GM12878 (cell line): ENCODE data around the gene FAAP24. TPM values are rescaled to one million over a fixed set of nuclear protein-coding genes. Genes with fewer than 3 reads are reported as not detected.

Experiments used
- CHD2 ChIP-seq: IDR thresholded peaks from 2 replicates; pipeline ENCODE4 v1.6.1; 2011; ENCODE audit warnings: low read depth, low read length, improper control_type of control experiment, borderline replicate concordance
- EGR1 ChIP-seq, 2 experiments: IDR thresholded peaks; 1 replicate in 1 of 2; 2 replicates in 1 of 2; pipeline ENCODE4 v1.6.1; 2011 to 2012; ENCODE audit warnings: low read depth in 2 of 2, low read length in 2 of 2, borderline replicate concordance in 1 of 2, mild to moderate bottlenecking in 1 of 2, moderate library complexity in 1 of 2
- IKZF1 ChIP-seq: fragments of 450-650 bp; conservative IDR thresholded peaks from 2 replicates; pipeline ENCODE4 v1.6.1; 2017; ENCODE audit warnings: antibody characterized with exemption, mild to moderate bottlenecking
- MEF2A ChIP-seq: IDR thresholded peaks from 2 replicates; pipeline ENCODE4 v1.6.1; 2011; ENCODE audit warnings: low read depth, mild to moderate bottlenecking, low read length, moderate library complexity; ENCODE audit not compliant: insufficient read depth
- NRF1 ChIP-seq: conservative IDR thresholded peaks from 2 replicates; pipeline ENCODE4 v1.6.1; 2011; ENCODE audit warnings: mild to moderate bottlenecking, low read depth, low read length, improper control_type of control experiment
- PAX5 ChIP-seq: IDR thresholded peaks from 2 replicates; pipeline ENCODE4 v1.6.1; 2011; ENCODE audit warnings: low read depth, low read length, borderline replicate concordance
- POLR2A ChIP-seq: IDR thresholded peaks from 2 replicates; pipeline ENCODE4 v1.6.1; 2011; ENCODE audit warnings: low read depth, mild to moderate bottlenecking, low read length
- POU2F2 ChIP-seq: IDR thresholded peaks from 3 replicates; pipeline ENCODE4 v1.6.1; 2011; ENCODE audit warnings: low read depth, mild to moderate bottlenecking, low read length, borderline replicate concordance
- RFX5 ChIP-seq: IDR thresholded peaks from 2 replicates; pipeline ENCODE4 v1.6.1; 2011; ENCODE audit warnings: low read depth, low read length, improper control_type of control experiment
- RUNX3 ChIP-seq: IDR thresholded peaks from 2 replicates; pipeline ENCODE4 v1.6.1; 2012; ENCODE audit warnings: low read length, inconsistent platforms
- SMAD1 ChIP-seq: fragments of 450-650 bp; IDR thresholded peaks from 2 replicates; pipeline ENCODE4 v1.6.1; 2018; ENCODE audit warnings: mild to moderate bottlenecking, low read depth; ENCODE audit not compliant: partially characterized antibody
- SMARCA5 ChIP-seq: fragments of 450-650 bp; IDR thresholded peaks from 2 replicates; pipeline ENCODE4 v1.6.1; 2017; ENCODE audit warnings: mild to moderate bottlenecking
- SREBF2 ChIP-seq: IDR thresholded peaks from 2 replicates; pipeline ENCODE4 v1.6.1; 2012; ENCODE audit warnings: mild to moderate bottlenecking, low read length
- TCF3 ChIP-seq: IDR thresholded peaks from 2 replicates; pipeline ENCODE4 v1.6.1; 2012; ENCODE audit warnings: low read depth, mild to moderate bottlenecking, low read length, borderline replicate concordance; ENCODE audit not compliant: insufficient read depth
- ZSCAN29 ChIP-seq: fragments of 450-650 bp; IDR thresholded peaks from 2 replicates; pipeline ENCODE4 v1.6.1; 2017; ENCODE audit warnings: mild to moderate bottlenecking, moderate library complexity
- polyA plus RNA-seq, 11 experiments: library from polyadenylated mRNA; depleted of rRNA in 4 of 11; unstranded in 6 of 11; stranded (reverse) in 5 of 11; fragments of >200 nt; fragmentation: Nextera tagmentation in 4 of 11; fragmentation: Illumina TruSeq in 1 of 11; extraction: Ambion mirVana in 4 of 11; extraction: Trizol in 1 of 11; gene quantifications; 1 replicate in 1 of 11; 2 replicates in 10 of 11; pipeline versions ENCODE4 v1.2.1 to v1.2.3, GENCODE V29; 2011 to 2016; ENCODE audit warnings: inconsistent platforms in 2 of 11, missing spikeins in 2 of 11, low read depth in 1 of 11
- total RNA-seq, 4 experiments: library from RNA; depleted of rRNA in 3 of 4; stranded (reverse); fragments of >200 nt in 3 of 4; fragmentation: Illumina TruSeq in 1 of 4; extraction: Trizol in 1 of 4; gene quantifications; 2 replicates each; pipeline versions ENCODE4 v1.2.1 to v1.2.3, GENCODE V29; 2013 to 2021
- TF ChIP-seq, protein P1 (sequence below), 3 experiments: IDR thresholded peaks in 2 of 3; conservative IDR thresholded peaks in 1 of 3; 2 replicates each; pipeline ENCODE4 v1.5.1; 2011; ENCODE audit warnings: low read depth in 3 of 3, low read length in 3 of 3, mild to moderate bottlenecking in 3 of 3, control low read depth in 2 of 3, moderate library complexity in 2 of 3, inconsistent platforms in 1 of 3, mixed read lengths in 1 of 3; ENCODE audit not compliant: control insufficient read depth in 2 of 3, insufficient read depth in 1 of 3; ENCODE audit errors: extremely low read depth in 1 of 3
- TF ChIP-seq, protein P2 (sequence below): IDR thresholded peaks from 2 replicates; pipeline ENCODE4 v1.6.1; 2011; ENCODE audit warnings: borderline replicate concordance, low read depth, mild to moderate bottlenecking, moderate library complexity, mixed read lengths, low read length; ENCODE audit not compliant: insufficient read depth; ENCODE audit errors: extremely low read length
- TF ChIP-seq, protein P3 (sequence below): fragments of 450-650 bp; IDR thresholded peaks from 2 replicates; pipeline ENCODE4 v1.6.1; 2017; ENCODE audit warnings: mild to moderate bottlenecking
- TF ChIP-seq, protein P4 (sequence below): IDR thresholded peaks from 2 replicates; pipeline ENCODE4 v1.6.1; 2012; ENCODE audit warnings: mild to moderate bottlenecking, low read depth, low read length
- TF ChIP-seq, protein P5 (sequence below): IDR thresholded peaks from 2 replicates; pipeline ENCODE4 v1.6.1; 2012; ENCODE audit warnings: low read depth, low read length, improper control_type of control experiment

The FAAP24 gene
- total and polyA plus RNA-seq, 10 of the 15 experiments (the other 5 are each of a cell fraction or from before 2014, with no cell fraction given) = 6.4 to 17.4 (median 9.9) TPM

DNA sequence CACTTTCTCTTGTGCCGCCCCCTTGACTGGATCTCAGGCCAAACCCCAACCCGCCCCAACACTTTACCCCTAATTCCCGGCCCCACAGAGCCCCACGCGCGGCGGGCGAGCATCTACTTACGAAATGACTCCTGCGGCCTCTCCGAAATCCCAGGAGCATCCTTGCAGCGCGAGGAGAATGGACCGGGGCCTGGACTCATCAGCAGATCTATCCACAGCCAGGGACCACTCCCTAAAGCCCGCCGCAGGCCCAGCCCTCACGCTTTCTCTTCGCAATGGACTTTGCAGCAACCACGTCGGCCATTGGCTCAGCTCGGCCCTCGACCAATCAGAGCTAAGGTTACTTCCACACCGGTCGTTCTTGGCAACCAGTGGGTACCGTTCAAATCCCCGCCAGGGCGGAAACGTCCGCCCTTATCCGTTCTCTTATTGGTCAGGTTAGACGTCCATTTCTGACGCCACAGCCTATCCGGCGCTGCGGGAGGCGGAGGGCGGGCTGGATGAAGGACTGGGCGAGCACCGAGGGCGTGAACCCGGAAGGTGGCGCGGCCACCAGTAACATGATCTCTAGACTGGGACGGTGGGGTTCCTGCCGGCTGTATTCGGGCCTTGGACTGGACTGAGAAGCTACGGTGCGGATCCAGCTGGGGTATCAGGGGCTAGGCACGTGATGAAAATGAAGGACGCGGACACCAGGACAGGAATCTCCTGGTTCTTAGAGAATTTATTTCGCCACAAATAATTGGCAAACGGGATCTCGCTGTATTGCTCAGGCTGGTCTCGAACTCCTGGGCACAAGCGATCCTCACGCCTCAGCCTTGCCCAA, at the start of gene FAAP24, which contains the start of gene CEP89 (continued):
- TF ChIP-seq PAX5 = peak; percentile 60; the same call in 1 of the 2 replicates
- peak; percentile 71 for TF ChIP-seq RFX5
- TF ChIP-seq, protein P1, sequence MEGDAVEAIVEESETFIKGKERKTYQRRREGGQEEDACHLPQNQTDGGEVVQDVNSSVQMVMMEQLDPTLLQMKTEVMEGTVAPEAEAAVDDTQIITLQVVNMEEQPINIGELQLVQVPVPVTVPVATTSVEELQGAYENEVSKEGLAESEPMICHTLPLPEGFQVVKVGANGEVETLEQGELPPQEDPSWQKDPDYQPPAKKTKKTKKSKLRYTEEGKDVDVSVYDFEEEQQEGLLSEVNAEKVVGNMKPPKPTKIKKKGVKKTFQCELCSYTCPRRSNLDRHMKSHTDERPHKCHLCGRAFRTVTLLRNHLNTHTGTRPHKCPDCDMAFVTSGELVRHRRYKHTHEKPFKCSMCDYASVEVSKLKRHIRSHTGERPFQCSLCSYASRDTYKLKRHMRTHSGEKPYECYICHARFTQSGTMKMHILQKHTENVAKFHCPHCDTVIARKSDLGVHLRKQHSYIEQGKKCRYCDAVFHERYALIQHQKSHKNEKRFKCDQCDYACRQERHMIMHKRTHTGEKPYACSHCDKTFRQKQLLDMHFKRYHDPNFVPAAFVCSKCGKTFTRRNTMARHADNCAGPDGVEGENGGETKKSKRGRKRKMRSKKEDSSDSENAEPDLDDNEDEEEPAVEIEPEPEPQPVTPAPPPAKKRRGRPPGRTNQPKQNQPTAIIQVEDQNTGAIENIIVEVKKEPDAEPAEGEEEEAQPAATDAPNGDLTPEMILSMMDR (IDR thresholded peaks at IDR 0.05 in 2 of 3, conservative IDR thresholded peaks at IDR 0.05 in 1 of 3; ENCODE audit: control insufficient read depth in 2 of 3, extremely low read depth in 1 of 3, insufficient read depth in 1 of 3, low read depth in 3 of 3, low read length in 3 of 3) = no peak
- TF ChIP-seq SMARCA5 = peak; percentile 53; the same call in 1 of the 2 replicates
- peak; percentile 63 for TF ChIP-seq IKZF1
- no peak for TF ChIP-seq ZSCAN29
- TF ChIP-seq, protein P2, sequence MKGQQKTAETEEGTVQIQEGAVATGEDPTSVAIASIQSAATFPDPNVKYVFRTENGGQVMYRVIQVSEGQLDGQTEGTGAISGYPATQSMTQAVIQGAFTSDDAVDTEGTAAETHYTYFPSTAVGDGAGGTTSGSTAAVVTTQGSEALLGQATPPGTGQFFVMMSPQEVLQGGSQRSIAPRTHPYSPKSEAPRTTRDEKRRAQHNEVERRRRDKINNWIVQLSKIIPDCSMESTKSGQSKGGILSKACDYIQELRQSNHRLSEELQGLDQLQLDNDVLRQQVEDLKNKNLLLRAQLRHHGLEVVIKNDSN = no peak
- TF ChIP-seq, protein P3, sequence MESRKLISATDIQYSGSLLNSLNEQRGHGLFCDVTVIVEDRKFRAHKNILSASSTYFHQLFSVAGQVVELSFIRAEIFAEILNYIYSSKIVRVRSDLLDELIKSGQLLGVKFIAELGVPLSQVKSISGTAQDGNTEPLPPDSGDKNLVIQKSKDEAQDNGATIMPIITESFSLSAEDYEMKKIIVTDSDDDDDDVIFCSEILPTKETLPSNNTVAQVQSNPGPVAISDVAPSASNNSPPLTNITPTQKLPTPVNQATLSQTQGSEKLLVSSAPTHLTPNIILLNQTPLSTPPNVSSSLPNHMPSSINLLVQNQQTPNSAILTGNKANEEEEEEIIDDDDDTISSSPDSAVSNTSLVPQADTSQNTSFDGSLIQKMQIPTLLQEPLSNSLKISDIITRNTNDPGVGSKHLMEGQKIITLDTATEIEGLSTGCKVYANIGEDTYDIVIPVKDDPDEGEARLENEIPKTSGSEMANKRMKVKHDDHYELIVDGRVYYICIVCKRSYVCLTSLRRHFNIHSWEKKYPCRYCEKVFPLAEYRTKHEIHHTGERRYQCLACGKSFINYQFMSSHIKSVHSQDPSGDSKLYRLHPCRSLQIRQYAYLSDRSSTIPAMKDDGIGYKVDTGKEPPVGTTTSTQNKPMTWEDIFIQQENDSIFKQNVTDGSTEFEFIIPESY = no peak
- peak; percentile 36; the same call in 2 of the 3 replicates for TF ChIP-seq POU2F2
- TF ChIP-seq SREBF2 = peak; percentile 72
- TF ChIP-seq, protein P4, sequence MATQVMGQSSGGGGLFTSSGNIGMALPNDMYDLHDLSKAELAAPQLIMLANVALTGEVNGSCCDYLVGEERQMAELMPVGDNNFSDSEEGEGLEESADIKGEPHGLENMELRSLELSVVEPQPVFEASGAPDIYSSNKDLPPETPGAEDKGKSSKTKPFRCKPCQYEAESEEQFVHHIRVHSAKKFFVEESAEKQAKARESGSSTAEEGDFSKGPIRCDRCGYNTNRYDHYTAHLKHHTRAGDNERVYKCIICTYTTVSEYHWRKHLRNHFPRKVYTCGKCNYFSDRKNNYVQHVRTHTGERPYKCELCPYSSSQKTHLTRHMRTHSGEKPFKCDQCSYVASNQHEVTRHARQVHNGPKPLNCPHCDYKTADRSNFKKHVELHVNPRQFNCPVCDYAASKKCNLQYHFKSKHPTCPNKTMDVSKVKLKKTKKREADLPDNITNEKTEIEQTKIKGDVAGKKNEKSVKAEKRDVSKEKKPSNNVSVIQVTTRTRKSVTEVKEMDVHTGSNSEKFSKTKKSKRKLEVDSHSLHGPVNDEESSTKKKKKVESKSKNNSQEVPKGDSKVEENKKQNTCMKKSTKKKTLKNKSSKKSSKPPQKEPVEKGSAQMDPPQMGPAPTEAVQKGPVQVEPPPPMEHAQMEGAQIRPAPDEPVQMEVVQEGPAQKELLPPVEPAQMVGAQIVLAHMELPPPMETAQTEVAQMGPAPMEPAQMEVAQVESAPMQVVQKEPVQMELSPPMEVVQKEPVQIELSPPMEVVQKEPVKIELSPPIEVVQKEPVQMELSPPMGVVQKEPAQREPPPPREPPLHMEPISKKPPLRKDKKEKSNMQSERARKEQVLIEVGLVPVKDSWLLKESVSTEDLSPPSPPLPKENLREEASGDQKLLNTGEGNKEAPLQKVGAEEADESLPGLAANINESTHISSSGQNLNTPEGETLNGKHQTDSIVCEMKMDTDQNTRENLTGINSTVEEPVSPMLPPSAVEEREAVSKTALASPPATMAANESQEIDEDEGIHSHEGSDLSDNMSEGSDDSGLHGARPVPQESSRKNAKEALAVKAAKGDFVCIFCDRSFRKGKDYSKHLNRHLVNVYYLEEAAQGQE = no peak
- TF ChIP-seq MEF2A = no peak
- TF ChIP-seq CHD2 = peak; percentile 97
- TF ChIP-seq NRF1 = no peak; the same call in 1 of the 2 replicates
- peak; percentile 50; the same call in 1 of the 2 replicates for TF ChIP-seq TCF3
- TF ChIP-seq POLR2A = peak; percentile 94
- TF ChIP-seq RUNX3 = peak; percentile 65; the same call in 1 of the 2 replicates
- no peak for TF ChIP-seq SMAD1
- TF ChIP-seq EGR1 (IDR thresholded peaks at IDR 0.05; ENCODE audit: borderline replicate concordance in 1 of 2, low read depth in 2 of 2, low read length in 2 of 2) = no peak
- TF ChIP-seq, protein P5, sequence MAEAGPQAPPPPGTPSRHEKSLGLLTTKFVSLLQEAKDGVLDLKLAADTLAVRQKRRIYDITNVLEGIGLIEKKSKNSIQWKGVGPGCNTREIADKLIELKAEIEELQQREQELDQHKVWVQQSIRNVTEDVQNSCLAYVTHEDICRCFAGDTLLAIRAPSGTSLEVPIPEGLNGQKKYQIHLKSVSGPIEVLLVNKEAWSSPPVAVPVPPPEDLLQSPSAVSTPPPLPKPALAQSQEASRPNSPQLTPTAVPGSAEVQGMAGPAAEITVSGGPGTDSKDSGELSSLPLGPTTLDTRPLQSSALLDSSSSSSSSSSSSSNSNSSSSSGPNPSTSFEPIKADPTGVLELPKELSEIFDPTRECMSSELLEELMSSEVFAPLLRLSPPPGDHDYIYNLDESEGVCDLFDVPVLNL = peak; percentile 100
